Effector CD4-positive, alpha-beta T cell (primary cell): Measurements from ENCODE around the gene FAM83E.
"Not testable (repeated sequence)": the region's sequence is repeated elsewhere in the genome, so short reads cannot be mapped to it uniquely, and the experiment has no call there.

Experiments used
- DNase-seq: peaks from one replicate; pipeline ENCODE4 v3.0.0-alpha.2; 2020
- total RNA-seq: gene quantifications from one replicate; lab custom pipeline; 2026; lab: John Stamatoyannopoulos, UW

The FAM83E gene
- total RNA-seq, result 3.2 reads per million, percentile 12 among the genes with 10 or more reads in this experiment

DNA sequence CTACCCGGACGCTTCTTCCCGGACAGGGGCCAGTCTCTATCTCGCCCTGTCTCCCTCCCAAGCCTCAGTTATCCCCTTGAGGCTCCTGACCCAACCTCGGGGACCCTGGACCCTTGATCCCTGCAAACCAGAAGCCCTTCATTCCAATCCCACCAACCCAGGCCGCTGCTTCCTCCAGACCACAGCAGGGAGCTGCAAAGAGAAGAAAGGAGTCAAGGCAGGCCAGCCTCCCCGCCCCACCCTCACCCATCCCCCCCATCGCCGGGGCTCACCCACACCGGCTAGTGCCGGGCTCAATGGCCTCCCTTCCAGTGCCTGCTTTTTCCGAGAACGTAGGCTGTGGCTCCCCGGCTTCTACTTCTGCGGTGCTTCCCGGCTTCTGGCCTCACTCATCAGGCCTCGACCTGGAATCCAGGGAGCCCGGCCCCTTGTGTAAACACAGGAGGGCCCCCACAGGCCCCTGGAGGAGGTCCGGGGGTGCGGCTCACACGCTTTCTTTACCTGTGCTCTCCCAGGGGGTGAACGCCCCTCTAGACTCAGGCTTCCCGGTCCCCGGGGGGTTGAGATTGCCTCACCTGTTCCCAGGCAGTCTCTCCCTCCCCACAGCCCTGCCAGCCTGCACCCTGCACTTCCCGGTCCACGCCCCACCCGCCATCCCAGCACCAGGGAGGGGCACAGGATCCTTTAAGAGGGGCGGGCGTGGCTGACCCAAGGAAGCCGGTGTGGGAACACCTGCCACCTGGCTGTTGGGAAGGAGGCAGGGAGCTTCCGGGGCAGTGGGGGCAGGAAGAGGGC lies at the start of gene FAM83E:
FAM83E (minus strand) TSS at position 641 of the 795 bp plus-strand sequence. CDS start 1,704 bp downstream, outside the sequence.
- no peak for DNase-seq

DNA sequence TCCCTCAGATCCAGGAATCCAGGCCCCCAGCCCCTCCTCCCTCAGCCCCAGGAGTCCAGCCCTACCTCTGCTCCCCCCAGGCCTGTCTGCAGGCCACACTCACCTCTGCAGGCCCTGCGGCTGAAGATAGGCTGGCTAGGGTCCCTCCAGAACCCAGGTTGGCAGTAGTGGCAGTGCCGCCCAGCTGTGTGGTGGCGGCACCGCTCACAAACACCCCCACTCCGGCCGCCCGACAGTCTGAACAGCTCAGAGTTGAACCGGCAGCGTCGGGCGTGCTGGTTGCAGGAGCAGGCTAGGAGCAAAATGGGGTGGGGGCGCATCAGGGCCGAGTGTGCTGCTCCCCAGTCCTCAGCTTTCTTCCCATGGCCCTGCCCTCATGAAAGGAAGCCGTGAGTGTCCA lies 49.6 kb upstream of the FAM83E start:
- no peak for DNase-seq

DNA sequence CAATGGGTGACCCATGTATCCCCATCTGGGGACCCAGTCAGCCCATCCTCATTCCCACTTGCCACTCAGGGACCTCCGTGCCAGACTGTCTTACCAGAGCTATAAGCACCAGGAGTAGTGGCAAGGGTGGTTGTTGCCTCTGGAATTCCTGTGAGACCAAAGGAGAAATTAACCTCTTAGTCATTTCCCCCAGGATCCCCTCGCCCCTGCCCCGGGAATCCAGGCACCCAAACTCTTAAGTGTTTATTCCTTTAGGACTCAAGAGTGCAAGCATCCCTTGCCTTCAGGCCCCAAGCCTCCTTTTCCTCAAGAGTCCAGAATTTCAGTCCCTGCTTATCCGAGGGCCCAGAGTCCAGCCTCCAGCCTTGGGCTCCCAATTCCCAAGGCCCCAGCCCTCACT lies 48.8 kb upstream of the FAM83E start:
- no peak for DNase-seq

DNA sequence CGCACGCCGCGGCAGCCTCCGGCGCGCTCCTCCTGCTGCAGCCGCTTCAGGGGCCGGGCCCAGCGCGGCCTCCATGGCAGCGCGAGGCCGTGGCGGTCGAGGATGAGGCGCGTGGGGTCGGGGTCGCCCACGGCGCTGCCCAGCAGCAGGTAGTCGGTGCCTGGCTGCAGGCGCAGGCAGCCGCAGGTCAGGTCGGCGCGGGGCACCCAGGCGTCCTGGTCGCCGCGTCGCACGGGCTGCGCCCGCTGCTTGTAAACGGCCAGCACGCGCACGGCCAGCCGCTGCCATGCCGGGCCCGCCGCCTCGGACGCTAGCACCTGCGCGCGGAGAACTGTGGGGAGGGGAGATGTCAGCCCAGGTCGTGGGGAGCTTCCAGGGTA lies 46.8 kb upstream of the FAM83E start:
- DNase-seq, result no peak

- peak; percentile 66 for DNase-seq
Measured at GRCh38 chr19:48660852-48661710, 46.2 kb upstream of the FAM83E start.

DNA sequence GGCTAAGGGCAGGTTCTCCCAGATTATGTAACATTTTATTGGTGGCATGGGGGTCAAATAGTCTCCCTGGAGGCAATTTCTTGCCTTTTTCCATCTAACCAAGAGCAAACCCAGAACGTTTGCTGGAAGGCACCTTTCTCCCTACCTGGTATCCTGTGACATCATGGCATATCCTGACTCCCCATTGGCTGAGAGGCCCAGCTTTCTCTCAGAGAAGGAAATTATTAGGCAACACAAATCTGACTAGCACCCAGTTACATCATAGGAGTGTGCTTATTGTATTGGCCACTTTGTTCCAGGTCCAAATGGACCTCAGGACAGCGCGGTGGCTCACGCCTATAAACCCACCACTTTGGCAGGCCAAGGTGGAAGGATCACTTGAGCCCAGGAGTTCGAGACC lies 44.9 kb upstream of the FAM83E start:
- DNase-seq, result no peak

- DNase-seq, result no peak
Measured at GRCh38 chr19:48658483-48658882, 43.6 kb upstream of the FAM83E start.

GRCh38 chr19:48657828-48658227 lies 43.0 kb upstream of the FAM83E start:
- DNase-seq, result not testable (repeated sequence)

- no peak for DNase-seq
Measured at GRCh38 chr19:48656840-48657474, 42.1 kb upstream of the FAM83E start.

- no peak for DNase-seq
Measured at GRCh38 chr19:48654299-48655059, 39.6 kb upstream of the FAM83E start.

- no peak for DNase-seq
Measured at GRCh38 chr19:48651683-48652048, 36.8 kb upstream of the FAM83E start.

GRCh38 chr19:48650974-48651682 lies 36.3 kb upstream of the FAM83E start:
- no peak for DNase-seq

DNA sequence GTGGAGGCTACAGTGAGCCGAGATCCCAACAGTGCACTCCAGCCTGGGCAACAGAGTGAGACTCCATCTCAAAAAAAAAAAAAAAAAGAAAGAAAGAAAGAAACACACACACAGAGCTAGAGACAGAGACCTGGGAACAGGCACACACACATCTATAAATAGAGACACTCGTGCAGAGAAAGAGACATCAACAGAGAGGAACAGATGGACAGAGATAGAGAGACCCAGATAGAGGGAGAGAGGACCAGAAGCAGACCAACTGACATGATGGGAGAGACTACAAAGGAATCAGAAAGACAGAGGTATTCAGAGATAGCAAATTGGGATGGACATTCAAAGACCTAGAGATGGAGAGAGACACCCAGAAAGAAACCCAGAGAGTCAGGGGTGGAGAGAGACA lies 33.3 kb upstream of the FAM83E start:
- no peak for DNase-seq

DNA sequence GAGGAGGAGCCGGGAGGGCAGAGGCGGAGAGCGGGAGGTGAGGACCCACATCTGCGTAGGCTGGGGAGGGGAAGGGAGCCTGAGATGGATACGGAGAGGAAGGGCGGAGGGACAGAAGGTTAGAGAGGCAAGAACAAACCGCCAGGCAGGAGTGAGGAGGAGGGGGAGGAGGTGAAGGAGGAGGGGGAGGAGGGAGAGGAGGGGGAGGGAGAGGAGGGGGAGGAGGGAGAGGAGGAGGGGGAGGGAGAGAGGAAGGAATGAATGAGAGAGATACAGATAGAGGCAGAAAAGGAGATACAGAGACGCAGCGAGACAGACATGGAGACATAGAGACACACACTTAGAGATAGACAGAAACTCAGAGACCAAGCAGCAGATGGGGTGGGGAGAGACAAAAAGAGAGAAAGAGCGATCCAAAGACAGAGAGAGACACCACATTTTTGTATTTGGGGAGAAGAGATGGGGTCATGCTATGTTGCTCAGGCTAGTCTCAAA lies 31.9 kb upstream of the FAM83E start:
- no peak for DNase-seq

- DNase-seq, result peak; percentile 90
Measured at GRCh38 chr19:48646001-48646721, 31.3 kb upstream of the FAM83E start, which contains the start of gene CA11. Gene CA11, minus strand, starts transcription at chr19:48646187. Its CDS starts 555 bp downstream, at chr19:48645632.

- no peak for DNase-seq
Measured at GRCh38 chr19:48645620-48646000, 30.7 kb upstream of the FAM83E start.

- DNase-seq, result peak; percentile 75
Measured at GRCh38 chr19:48644839-48645619, 30.2 kb upstream of the FAM83E start.

DNA sequence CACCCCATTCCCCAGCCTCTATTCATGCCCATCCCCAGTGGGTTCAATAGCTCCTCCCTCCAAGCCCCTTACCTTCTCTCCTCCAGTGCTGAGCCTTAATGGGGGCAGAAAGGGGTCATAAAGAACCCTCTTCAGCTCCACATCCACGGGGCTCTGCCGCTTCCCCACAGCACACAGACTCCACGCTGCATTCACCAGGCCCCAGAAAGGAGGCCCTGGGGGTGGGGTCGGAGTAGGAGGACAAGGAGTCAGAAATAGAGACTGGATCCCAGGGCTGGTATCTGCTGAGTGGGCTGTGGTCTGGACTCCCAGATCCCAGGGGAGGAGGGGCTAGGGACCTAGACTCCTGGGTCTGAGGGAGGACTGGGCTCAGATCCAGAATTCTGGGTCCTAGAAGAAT lies 29.5 kb upstream of the FAM83E start:
- DNase-seq, result no peak

DNA sequence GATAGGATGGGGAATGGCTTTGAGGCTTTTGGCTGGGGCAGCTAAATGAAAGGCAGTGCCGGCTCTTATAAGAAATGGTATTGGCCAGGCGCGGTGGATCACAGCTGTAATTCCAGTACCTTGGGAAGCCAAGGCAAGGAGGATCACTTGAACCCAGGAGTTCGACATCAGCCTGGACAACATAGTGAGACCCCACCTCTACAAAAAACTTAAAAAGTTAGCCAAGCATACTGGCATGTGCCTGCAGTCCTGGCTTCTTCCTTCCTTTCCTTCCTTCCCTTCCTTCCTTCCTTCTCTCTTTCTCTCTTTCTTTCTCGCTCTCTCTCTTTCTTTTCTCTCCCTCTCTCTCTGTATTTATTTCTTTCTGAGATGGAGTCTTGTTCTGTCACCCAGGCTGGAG lies 28.0 kb upstream of the FAM83E start:
- DNase-seq, result no peak

GRCh38 chr19:48641850-48642249 lies 27.0 kb upstream of the FAM83E start:
- DNase-seq, result no peak
